ENCODE results near the gene MRM1. TPM values are rescaled to one million over a fixed set of nuclear protein-coding genes. Genes with fewer than 3 reads are reported as not detected.

MRM1 gene
- total and polyA plus RNA-seq, 9 of the 15 experiments (the other 6 are each of a cell fraction or from before 2014, with no cell fraction given), result 0.61 to 28.4 (median 21.5) TPM

- TF ChIP-seq, protein P1, sequence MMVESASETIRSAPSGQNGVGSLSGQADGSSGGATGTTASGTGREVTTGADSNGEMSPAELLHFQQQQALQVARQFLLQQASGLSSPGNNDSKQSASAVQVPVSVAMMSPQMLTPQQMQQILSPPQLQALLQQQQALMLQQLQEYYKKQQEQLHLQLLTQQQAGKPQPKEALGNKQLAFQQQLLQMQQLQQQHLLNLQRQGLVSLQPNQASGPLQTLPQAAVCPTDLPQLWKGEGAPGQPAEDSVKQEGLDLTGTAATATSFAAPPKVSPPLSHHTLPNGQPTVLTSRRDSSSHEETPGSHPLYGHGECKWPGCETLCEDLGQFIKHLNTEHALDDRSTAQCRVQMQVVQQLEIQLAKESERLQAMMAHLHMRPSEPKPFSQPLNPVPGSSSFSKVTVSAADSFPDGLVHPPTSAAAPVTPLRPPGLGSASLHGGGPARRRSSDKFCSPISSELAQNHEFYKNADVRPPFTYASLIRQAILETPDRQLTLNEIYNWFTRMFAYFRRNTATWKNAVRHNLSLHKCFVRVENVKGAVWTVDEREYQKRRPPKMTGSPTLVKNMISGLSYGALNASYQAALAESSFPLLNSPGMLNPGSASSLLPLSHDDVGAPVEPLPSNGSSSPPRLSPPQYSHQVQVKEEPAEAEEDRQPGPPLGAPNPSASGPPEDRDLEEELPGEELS (CRISPR knock-in tag; IDR thresholded peaks at IDR 0.05; ENCODE audit: borderline replicate concordance), result no peak
- TF ChIP-seq IFI16 (CRISPR knock-in tag; IDR thresholded peaks at IDR 0.05) (no peak), GTF2E2 (tag; IDR thresholded peaks at IDR 0.05) (no peak), JUND (IDR thresholded peaks at IDR 0.05; ENCODE audit: borderline replicate concordance, low read depth, low read length) (peak; percentile 88), JUND (tag; IDR thresholded peaks at IDR 0.05; ENCODE audit: borderline replicate concordance, low read depth, low read length) (peak; percentile 82; the same call in 1 of the 3 replicates), ZNF197 (CRISPR knock-in tag; IDR thresholded peaks at IDR 0.05; ENCODE audit: low read depth) (no peak), RBM17 (IDR thresholded peaks at IDR 0.05; ENCODE audit: borderline replicate concordance, low read depth, low read length) (no peak), ZNF140 (CRISPR knock-in tag; IDR thresholded peaks at IDR 0.05) (no peak), ELF2 (CRISPR knock-in tag; IDR thresholded peaks at IDR 0.05) (no peak), MCM3 (IDR thresholded peaks at IDR 0.05) (no peak), HNRNPUL1 (IDR thresholded peaks at IDR 0.05; ENCODE audit: low read length) (no peak), HDGF (IDR thresholded peaks at IDR 0.05) (no peak), STAT5B (CRISPR knock-in tag; IDR thresholded peaks at IDR 0.05) (no peak)
- TF ChIP-seq, protein P2, sequence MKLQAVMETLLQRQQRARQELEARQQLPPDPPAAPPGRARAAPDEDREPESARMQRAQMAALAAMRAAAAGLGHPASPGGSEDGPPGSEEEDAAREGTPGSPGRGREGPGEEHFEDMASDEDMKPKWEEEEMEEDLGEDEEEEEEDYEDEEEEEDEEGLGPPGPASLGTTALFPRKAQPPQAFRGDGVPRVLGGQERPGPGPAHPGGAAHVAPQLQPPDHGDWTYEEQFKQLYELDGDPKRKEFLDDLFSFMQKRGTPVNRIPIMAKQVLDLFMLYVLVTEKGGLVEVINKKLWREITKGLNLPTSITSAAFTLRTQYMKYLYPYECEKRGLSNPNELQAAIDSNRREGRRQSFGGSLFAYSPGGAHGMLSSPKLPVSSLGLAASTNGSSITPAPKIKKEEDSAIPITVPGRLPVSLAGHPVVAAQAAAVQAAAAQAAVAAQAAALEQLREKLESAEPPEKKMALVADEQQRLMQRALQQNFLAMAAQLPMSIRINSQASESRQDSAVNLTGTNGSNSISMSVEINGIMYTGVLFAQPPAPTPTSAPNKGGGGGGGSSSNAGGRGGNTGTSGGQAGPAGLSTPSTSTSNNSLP (IDR thresholded peaks at IDR 0.05; ENCODE audit: borderline replicate concordance, low read depth, low read length), result no peak
- TF ChIP-seq, protein P3, sequence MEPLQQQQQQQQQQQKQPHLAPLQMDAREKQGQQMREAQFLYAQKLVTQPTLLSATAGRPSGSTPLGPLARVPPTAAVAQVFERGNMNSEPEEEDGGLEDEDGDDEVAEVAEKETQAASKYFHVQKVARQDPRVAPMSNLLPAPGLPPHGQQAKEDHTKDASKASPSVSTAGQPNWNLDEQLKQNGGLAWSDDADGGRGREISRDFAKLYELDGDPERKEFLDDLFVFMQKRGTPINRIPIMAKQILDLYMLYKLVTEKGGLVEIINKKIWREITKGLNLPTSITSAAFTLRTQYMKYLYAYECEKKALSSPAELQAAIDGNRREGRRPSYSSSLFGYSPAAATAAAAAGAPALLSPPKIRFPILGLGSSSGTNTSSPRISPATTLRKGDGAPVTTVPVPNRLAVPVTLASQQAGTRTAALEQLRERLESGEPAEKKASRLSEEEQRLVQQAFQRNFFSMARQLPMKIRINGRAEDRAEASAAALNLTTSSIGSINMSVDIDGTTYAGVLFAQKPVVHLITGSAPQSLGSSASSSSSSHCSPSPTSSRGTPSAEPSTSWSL (CRISPR knock-in tag; IDR thresholded peaks at IDR 0.05; ENCODE audit: borderline replicate concordance), result no peak
Observed at GRCh38 chr17:36611345-36612072, 10.1 kb downstream of the MRM1 start (continued).
